HG02759 (cell line): Measurements from ENCODE around the gene UBR3.
"Not testable (repeated sequence)": the region's sequence is repeated elsewhere in the genome, so short reads cannot be mapped to it uniquely, and the experiment has no call there.

Experiments
- ATAC-seq: cut with Tn5 transposase; IDR thresholded peaks from one replicate; pipeline ENCODE4 v1.9.1; 2021; ENCODE audit warnings: mild to moderate bottlenecking, moderate library complexity; ENCODE audit not compliant: unreplicated experiment

UBR3 gene

DNA sequence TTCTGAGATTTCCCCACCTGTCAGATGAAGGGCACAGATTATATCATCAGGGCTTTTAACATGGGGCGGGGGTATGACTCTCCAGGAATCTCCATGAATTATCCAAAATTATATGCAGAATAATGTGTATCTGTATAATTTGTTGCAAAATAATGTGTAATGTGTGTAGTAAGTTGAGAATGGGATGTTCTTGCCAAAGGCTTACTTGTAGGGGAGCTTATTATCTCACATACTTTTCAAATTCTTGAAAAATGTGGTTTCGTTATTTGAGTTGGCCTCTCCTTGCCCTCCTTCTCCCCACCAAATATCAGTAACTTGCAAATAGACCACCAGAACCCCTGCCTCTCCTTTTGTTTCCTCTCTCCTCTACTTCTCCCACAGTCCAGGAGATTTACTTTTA, 35.6 kb downstream of the UBR3 start:
- ATAC-seq, result no peak

DNA sequence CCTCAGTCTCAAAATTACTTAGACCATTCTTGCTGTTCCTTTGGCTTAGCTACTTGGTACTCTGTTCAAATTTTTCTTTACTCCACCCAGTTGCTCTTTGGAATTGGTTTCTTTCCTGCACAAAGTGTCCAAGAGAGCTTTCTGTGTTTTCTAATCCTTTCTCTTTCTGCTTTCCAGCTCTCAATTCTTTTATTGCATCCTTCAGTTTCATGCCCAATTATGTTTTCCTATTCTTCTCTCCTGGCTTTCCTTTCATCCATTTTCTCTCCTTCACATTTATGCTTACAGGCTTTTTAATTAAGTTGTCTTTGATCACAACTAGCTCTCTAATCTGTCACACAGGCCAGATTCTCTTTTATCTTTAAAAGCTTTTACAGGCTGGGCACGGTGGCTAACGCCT, 38.2 kb downstream of the UBR3 start:
- ATAC-seq, result no peak

- not testable (repeated sequence) for ATAC-seq
Measured at GRCh38 chr2:169866230-169866629, 39.0 kb downstream of the UBR3 start.

DNA sequence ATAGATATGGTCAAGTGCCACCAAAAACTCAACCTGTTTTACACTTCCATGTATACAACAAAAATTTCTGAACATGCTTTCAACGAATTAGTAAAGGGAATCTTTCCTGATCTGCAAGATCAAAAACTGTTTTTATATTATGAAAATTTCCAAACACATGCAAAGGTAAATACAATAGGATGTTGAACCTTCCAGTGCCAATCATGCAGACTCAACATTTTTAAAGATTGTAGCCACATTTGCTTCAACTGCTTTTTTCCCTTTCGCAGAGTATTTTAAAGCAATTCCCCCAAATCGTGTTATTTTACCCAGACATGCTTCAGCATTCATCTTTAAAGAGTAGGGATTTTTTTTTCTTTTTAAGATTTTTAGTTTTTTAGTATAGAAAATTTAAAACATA, 40.3 kb downstream of the UBR3 start:
- no peak for ATAC-seq

- no peak for ATAC-seq
Measured at GRCh38 chr2:169868951-169869350, 41.7 kb downstream of the UBR3 start.

- ATAC-seq, result not testable (repeated sequence)
Measured at GRCh38 chr2:169871369-169871768, 44.1 kb downstream of the UBR3 start.

GRCh38 chr2:169871994-169872393, 44.7 kb downstream of the UBR3 start:
- ATAC-seq, result no peak

DNA sequence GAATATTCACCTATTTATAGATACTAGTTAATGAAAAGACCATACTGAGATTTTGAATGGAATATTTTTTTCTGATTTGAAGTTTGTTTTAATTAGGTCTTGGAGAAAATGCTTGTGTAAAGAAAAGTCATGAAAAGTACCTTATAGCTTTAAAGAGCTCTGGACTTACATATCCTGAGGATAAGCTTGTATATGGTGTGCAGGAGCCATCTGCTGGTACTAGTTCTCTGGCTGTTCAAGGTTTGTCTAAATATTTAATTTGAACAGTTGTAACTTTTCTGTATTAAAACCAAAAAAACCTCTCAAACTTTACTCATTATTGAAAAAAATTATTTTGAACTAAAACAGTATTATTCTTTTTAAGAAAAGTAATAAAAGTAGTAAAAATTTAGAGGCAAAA, 50.1 kb downstream of the UBR3 start:
- no peak for ATAC-seq

DNA sequence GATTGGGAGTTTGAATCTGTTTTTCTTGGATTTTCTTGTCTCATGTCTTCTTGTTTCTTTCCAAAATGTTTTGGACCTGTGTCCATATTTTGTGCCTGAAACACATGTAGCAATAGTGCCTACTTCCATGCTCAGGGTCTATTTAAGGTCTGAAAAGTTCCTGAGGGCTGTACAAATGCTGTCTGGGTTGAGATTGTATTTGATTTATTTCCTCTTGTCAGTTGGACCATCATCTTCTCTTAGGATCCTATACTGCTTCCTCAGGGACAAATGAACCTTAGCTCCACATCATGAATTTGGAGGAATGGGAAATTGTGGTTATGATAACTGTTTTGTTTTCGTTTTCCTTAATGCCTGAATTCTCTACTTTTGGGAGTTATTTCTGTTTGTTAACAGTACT, 59.9 kb downstream of the UBR3 start:
- ATAC-seq, result no peak

DNA sequence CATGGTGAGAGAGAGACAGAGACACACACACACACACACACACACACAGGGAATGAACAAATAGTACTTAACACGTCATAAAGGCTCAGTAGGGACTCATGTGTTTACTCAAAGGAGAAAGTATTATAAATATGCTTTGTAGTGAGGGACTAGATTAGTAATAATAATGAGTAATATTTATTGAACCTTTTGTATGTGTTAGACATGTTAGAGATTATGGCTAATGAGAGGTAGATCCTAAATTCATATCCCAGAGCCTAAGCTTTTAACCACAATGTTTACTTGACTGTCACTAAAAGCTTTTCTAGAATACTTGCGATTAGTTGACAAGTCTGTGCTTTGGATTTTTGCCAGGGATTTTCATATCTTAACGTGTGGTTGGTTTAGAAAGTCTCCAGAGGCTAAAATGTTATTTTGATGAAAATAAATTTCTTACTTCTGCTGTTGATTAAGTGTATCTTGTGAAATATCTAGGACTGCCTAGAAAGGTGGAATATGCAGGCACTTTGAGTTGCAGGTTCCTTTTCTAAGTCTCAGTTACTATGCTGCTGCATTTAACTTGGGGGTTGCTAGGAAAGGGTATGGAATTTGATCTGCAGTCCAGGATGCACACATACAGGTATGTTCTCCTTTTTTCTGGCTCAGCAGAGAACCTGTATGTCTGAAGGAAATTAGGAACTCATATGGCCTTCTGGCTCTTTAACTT, 64.5 kb downstream of the UBR3 start:
- no peak for ATAC-seq

DNA sequence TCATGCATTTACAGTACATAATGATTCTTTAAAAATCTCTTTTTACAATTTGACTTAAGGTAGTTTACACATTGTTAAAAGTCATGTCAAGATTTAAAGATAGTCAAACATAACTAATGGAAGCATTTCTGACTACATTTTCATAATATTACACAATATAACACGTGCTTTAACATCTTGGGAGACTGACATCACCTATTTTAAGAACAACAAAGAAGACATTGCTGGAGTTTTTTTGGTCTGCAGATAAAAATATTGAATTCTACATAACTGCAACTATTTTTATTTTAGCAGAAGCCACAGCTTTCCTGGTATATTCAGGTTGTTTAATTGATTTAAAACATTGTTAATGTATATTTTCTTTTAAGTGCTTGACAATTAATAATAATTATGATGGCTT, 65.7 kb downstream of the UBR3 start:
- no peak for ATAC-seq

GRCh38 chr2:169895294-169895985, 68.2 kb downstream of the UBR3 start:
- no peak for ATAC-seq

- ATAC-seq, result no peak
Measured at GRCh38 chr2:169897834-169898233, 70.6 kb downstream of the UBR3 start.

- not testable (repeated sequence) for ATAC-seq
Measured at GRCh38 chr2:169900103-169900502, 72.8 kb downstream of the UBR3 start.

DNA sequence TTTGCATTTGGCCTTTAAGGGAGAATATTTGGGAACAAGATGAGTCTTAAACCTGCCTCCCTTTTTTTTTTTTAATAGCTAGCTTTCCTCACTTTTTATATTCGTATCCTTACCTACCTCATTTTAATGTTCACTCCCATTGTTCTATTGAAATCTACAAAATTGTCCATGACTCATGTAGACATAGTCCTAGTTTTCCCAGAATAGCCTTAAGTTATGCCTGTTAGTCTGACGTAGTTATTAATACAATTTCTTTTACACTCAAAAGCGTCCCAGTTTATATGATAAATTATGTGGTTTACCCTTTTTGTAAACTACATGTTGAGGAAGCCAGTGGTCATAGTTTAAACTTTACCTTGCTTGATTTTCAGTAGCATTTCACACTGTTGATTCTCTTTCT, 73.4 kb downstream of the UBR3 start:
- ATAC-seq, result no peak

DNA sequence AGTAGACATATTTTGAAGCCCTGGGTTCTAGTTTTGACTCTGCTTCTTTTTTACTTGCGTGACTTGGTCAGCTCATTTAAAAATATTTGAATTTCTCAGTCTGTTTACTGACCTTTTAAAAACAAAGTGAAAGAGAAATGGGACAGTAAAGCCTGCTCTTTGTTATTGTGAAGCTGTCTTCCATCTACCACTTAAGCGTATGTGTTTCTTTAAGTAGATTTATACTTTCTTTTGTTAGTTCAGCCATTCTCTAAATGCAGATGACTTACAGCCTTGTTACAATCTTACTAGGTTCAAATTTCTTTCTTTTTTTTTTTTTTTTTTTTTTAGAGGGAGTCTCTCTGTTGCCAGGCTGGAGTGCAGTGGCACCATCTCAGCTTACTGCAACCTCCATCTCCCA, 79.5 kb downstream of the UBR3 start:
- ATAC-seq, result no peak

DNA sequence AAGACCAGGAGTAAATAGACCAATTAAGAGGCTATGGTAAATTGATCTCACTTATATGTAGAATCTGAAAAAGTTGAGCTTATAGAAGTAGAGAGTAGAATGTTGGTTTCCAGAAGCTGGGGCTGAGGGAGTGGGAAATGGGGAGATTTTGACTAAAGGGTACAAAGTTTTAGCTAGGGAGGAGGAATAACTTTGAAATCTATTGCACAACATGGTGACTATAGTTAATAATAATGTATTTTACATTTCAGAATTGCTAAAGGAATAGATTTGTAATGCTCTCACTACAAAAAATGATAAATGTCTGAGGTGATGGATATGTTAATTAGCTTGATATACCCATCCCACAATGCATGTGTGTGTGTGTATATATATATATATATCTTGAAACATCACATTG, 82.1 kb downstream of the UBR3 start:
- ATAC-seq, result no peak

- ATAC-seq, result no peak
Measured at GRCh38 chr2:169910109-169910799, 83.0 kb downstream of the UBR3 start.

- ATAC-seq, result no peak
Measured at GRCh38 chr2:169911119-169911518, 83.9 kb downstream of the UBR3 start.

DNA sequence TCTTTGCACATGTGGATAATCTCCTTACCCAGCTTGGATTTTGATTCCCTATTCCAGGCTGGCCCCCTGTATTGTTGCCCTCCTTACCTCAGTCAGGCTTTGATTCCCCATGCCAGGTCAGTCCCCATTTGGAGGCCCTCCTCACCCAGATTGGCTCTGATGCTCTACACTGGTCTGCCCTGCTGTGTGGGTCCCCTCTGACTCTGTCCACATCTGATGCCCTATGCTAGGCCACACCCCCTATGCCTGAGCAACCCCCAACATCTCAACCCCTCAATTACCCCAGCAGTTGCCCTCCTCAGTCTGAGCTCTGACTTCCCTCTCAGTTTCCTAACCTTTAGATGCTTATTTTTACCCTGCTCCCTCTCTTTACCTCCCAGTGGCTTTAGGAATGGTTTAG, 89.4 kb downstream of the UBR3 start:
- no peak for ATAC-seq

DNA sequence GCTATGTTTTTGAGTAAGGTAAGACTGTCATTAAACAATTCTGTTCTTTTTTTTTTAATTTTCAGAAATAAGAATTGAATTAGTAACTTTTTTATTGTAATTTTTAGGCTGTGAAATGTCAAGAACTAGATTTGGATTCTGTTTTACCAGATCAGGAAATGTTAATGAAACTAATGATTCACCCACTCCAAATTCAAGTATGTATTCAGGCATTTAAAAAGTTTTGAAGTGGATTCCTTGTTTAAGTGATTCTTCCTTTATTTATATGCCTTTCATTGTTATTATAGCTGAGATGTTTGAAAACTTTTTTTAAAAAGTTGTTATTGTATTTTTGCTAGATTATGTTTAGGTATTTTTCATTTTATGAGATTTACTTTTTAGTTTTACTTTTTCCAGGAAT, 96.7 kb downstream of the UBR3 start:
- ATAC-seq, result no peak

GRCh38 chr2:169925968-169926367, 98.7 kb downstream of the UBR3 start:
- ATAC-seq, result no peak
